Measurements from ENCODE around the gene OGFR.

Gene OGFR

DNA sequence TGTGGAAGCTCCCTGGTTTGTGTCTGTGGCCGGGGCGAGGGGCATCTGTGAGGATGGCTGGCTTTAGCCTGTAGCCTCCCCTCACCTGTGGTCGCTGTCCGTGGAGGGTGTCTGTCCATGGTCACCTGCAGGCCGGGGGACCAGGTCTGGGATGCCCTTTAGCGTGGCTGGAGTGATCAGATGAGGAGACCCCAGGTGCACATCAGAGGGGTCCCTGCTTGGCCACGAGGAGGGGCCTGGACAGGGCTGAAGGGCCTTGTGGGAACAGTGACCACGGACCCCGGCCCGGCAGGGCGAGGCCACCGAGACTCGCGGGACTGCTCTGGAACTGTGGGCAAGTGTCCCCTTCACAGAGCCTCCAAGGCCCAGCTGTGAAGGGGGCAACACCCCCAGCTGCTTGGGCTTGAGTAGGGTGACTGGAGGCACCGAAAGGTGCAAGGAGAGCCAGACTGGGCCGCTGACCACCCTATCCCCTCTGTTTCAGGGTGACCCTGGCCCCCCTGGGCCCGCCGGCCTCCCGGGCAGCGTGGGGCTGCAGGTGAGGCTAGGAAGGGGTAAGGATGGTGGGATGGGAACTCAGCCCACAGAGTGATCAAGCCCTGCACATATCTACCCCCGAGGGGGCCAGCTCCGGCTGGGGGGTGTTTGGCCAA, 20.8 kb downstream of the OGFR start:
- no peak for DNase-seq (ENCODE audit: low read depth in 2 of 2)

DNA sequence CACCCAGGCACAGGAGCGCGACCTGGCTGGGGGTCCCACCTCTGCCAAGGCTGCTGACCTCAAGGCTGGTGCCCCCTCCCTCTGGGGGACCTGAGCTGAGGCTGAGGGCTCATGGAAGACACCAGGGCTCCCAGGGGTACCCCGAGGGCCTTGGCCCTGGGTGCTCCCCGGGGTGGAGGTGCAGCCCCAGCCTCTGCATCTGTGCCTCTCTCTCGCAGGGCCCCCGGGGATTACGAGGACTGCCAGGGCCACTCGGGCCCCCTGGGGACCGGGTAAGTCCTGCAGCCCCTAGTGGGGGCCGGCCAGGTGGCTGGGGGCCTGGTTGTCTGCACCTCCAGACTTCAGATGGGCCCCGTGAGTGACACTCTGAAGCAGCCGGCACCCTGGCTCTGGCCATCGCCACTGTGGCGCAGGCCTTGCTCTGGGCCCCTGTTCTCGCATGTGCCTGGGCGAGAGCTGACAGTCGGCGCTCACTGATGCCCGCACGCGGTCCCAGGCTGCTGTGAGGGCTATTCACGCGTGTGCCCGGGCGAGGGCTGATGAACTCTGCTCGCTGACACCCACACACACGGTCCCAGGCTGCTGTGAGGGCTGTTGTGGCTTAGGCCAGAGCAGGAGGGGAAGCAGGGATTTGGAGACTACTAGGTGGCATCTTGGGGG, 21.5 kb downstream of the OGFR start:
- no peak for DNase-seq (ENCODE audit: low read depth in 2 of 2)

- no peak for DNase-seq (ENCODE audit: low read depth in 2 of 2)
Measured at GRCh38 chr20:62826646-62827310, 22.1 kb downstream of the OGFR start.

- DNase-seq (ENCODE audit: low read depth in 2 of 2), result no peak
Measured at GRCh38 chr20:62827311-62828038, 22.8 kb downstream of the OGFR start.

DNA sequence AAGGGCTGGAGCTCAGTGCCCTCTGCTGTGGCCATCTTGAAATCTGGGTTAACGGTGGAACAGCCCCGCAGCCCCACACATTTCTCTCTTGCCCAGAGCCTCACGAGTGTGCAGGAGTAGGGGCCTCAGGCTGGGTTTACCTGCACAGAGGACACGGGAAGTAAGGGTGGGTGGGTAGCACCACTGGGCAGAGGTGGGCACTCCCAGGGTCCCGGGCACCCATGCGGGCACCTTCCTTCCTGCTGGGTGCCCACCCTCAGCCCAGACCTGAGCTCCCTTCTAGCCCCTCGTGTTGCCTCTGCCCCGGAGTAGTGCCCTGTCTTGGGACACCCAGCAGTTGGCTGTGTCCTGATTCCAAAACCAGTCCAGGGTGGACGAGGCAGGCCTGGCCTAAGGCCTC, 23.4 kb downstream of the OGFR start:
- no peak for DNase-seq (ENCODE audit: low read depth in 2 of 2)

GRCh38 chr20:62828511-62829230, 24.0 kb downstream of the OGFR start:
- no peak for DNase-seq (ENCODE audit: low read depth in 2 of 2)

GRCh38 chr20:62829231-62830230, 24.9 kb downstream of the OGFR start:
- DNase-seq (ENCODE audit: low read depth in 2 of 2), result no peak

DNA sequence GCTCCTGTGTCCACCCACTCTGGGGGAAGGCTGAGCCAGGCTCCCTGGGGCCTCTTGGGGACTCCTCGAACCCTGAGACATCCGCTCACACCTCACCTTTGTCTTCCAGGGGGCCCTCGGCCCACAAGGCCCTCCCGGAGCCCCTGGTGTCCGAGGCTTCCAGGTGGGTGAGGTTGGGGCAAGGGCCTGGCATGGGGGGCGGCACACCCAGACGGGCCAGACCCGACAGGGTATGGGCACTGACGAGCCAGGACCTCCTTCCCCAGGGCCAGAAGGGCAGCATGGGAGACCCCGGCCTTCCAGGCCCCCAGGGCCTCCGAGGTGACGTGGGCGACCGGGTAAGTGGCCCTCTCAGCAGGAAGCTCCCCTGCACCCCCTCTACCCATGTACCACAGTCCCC, 25.6 kb downstream of the OGFR start:
- no peak for DNase-seq (ENCODE audit: low read depth in 2 of 2)

GRCh38 chr20:62830821-62831220, 26.2 kb downstream of the OGFR start:
- DNase-seq (ENCODE audit: low read depth in 2 of 2), result no peak

- DNase-seq (ENCODE audit: low read depth in 2 of 2), result no peak
Measured at GRCh38 chr20:62831361-62831788, 26.7 kb downstream of the OGFR start.

DNA sequence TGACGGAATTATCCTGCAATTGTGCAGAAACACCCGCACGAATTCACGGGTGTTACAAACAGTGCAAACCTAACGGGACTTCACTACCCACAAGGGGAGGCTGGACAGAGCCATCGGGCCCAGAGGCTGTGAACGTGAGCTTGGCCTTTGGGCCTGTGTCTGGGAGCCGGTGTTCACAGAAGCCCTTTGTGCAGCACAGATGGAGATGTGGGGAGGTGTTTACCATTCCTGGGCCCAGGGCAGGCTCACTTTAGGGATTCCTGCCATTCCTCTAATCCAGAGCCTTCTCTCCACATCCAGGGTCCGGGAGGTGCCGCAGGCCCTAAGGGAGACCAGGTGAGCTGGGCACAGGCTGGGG, 27.2 kb downstream of the OGFR start:
- DNase-seq (ENCODE audit: low read depth in 2 of 2), result no peak

- no peak for DNase-seq (ENCODE audit: low read depth in 2 of 2)
Measured at GRCh38 chr20:62832212-62832922, 27.7 kb downstream of the OGFR start.

DNA sequence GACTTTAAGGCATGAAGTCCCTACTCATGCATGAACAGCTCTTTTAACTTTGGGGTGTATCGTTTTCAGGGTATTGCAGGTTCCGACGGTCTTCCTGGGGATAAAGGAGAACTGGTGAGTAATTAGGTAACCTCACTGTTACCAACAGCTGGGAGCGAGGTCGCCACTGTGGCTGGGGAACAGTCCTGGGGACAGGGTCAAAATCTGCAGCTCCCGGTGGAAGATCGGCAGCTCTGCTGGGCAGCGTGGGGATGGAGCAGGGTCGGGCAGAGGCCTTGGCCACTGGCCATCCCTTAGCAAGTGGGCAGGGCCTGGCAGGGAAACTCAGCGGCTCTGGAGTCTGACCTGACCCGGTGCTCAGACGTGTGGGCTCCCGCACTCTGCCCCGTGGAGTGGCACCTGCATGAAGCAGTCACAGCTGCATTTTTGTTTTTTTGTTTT, 28.3 kb downstream of the OGFR start:
- no peak for DNase-seq (ENCODE audit: low read depth in 2 of 2)

GRCh38 chr20:62834967-62835730, 30.5 kb downstream of the OGFR start:
- DNase-seq (ENCODE audit: low read depth in 2 of 2), result no peak

DNA sequence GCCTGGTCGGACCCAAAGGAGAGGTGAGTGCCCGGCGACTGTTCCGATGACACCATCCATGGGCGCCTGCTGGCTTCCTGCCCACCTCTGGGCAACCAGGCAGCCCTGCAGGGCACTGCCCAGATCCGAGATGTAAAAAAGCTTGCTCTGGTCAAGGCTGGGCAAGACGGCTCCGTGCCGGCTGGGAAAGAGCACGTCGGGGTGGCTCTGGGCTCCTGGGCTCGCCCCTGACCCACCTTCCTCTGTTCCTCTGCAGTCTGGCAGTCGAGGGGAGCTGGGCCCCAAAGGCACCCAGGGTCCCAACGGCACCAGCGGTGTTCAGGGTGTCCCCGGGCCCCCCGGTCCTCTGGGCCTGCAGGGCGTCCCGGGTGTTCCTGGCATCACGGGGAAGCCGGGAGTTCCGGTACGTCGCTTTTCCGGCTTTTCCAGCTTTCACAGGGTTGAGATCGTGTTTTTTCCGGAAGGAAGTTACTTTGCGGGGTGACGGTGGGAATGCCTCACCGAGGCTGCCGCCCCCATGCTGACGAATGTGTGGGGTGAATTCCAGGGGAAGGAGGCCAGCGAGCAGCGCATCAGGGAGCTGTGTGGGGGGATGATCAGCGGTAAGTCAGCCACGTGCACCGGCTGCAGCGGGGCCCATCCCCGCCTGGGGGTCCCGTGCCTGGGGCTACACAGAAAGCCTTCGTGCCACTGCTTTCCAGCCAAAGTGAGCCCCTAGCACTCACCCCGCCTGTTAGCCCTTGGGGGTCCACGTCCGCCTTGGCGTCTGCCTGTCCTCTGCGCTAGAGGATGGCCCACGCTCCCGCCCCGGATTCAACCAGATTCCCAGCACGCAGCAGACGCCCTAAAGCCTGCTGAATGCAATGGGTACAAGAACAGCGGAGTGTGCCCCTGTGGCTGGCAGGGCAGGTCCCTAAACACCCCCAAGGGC, 31.6 kb downstream of the OGFR start:
- no peak for DNase-seq (ENCODE audit: low read depth in 2 of 2)

- DNase-seq (ENCODE audit: low read depth in 2 of 2), result no peak
Measured at GRCh38 chr20:62836967-62837490, 32.4 kb downstream of the OGFR start.

DNA sequence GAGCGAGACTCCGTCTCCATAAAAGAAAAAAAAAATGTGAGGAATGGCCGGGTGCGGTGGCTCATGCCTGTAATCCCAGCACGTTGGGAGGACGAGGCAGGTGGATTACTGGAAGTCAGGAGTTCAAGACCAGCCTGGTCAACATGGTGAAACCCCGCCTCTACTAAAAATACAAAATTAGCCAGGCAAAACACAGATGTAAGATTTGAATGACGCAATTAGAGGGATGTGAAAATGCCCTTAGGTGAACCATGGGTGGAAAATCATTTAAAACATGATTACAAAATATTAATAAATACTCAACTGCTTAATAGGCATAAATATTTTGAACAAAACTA, 33.1 kb downstream of the OGFR start:
- DNase-seq (ENCODE audit: low read depth in 2 of 2), result no peak

All from stimulated activated CD4-positive, alpha-beta T cell treated with anti-CD3 and anti-CD28 coated beads, Interleukin-1b, Interleukin-23, amount 100 ng/mL, for 4 hours (primary cell).